CD14-positive monocyte (primary cell): ENCODE measurements around the gene TTC23. TPM values are rescaled to one million over a fixed set of nuclear protein-coding genes. Genes with fewer than 3 reads are reported as not detected.

Source experiments
- DNase-seq, 3 donors: peaks; one replicate each; pipeline ENCODE4 v3.0.0-alpha.2; 2011 to 2022
- H2AFZ ChIP-seq: 2 replicates; pipeline ENCODE4 v1.6.0; 2012; ENCODE audit warnings: mild to moderate bottlenecking, low read depth, low read length, inconsistent platforms; ENCODE audit not compliant: insufficient read depth, poor library complexity, severe bottlenecking
- H3K27ac ChIP-seq, 2 donors: 1 replicate in 1 of 2; 2 replicates in 1 of 2; pipeline ENCODE4 v1.5.1; 2012 to 2013; ENCODE audit warnings: low read length in 2 of 2, control low read depth in 1 of 2, inconsistent platforms in 1 of 2, low read depth in 1 of 2, mild to moderate bottlenecking in 1 of 2
- H3K27me3 ChIP-seq, 2 donors: one replicate each; pipeline versions ENCODE4 v1.6.0 to v1.6.1; 2011 to 2013; ENCODE audit warnings: low read length in 2 of 2; ENCODE audit not compliant: control insufficient read depth in 2 of 2, insufficient read depth in 2 of 2
- H3K36me3 ChIP-seq, 2 donors: replicated peaks in 1 of 2; 1 replicate in 1 of 2; 2 replicates in 1 of 2; pipeline versions ENCODE4 v1.5.1 to v1.6.1; 2012 to 2013; ENCODE audit warnings: low read length in 2 of 2, control low read depth in 1 of 2, inconsistent platforms in 1 of 2, mild to moderate bottlenecking in 1 of 2; ENCODE audit not compliant: insufficient read depth in 2 of 2, control insufficient read depth in 1 of 2
- H3K4me1 ChIP-seq, 2 donors: 1 replicate in 1 of 2; 2 replicates in 1 of 2; pipeline versions ENCODE4 v1.5.1 to v1.6.1; 2012 to 2013; ENCODE audit warnings: low read length in 2 of 2, control low read depth in 1 of 2, inconsistent platforms in 1 of 2, mild to moderate bottlenecking in 1 of 2, moderate library complexity in 1 of 2; ENCODE audit not compliant: insufficient read depth in 2 of 2, control insufficient read depth in 1 of 2
- H3K4me2 ChIP-seq: replicated peaks from 2 replicates; pipeline ENCODE3; 2012; ENCODE audit warnings: low read length, moderate library complexity, mild to moderate bottlenecking; ENCODE audit not compliant: poor library complexity, severe bottlenecking; ENCODE audit errors: extremely low read depth
- H3K4me3 ChIP-seq, 3 experiments: fragments of 200-600 bp in 1 of 3; sonication (generic) in 1 of 3; replicated peaks in 1 of 3; 1 replicate in 2 of 3; 2 replicates in 1 of 3; pipeline ENCODE4 v1.5.1; 2011 to 2013; ENCODE audit warnings: low read length in 3 of 3, mild to moderate bottlenecking in 3 of 3, control low read depth in 2 of 3, low read depth in 2 of 3, inconsistent platforms in 1 of 3, moderate library complexity in 1 of 3
- H3K79me2 ChIP-seq: 2 replicates; pipeline ENCODE4 v1.6.0; 2012; ENCODE audit warnings: mild to moderate bottlenecking, control low read depth, inconsistent platforms, low read length, moderate library complexity; ENCODE audit not compliant: insufficient read depth
- H3K9ac ChIP-seq: 2 replicates; pipeline ENCODE4 v1.6.0; 2017; ENCODE audit warnings: low read length, mild to moderate bottlenecking; ENCODE audit not compliant: insufficient read depth, poor library complexity, severe bottlenecking
- H3K9me3 ChIP-seq, 2 donors: replicated peaks in 1 of 2; 1 replicate in 1 of 2; 2 replicates in 1 of 2; pipeline versions ENCODE4 v1.5.1 to v1.6.1; 2012 to 2013; ENCODE audit warnings: low read length in 2 of 2, control low read depth in 1 of 2; ENCODE audit not compliant: control insufficient read depth in 1 of 2, insufficient read depth in 1 of 2
- H4K20me1 ChIP-seq: 2 replicates; pipeline ENCODE4 v1.6.0; 2012; ENCODE audit warnings: mild to moderate bottlenecking, low read length, control low read depth, moderate library complexity; ENCODE audit not compliant: insufficient read depth
- H3K27ac Mint-ChIP-seq, 7 donors: one replicate each; pipeline ENCODE4 v1.8.0; 2020; ENCODE audit warnings: mild to moderate bottlenecking in 7 of 7, mixed read lengths in 7 of 7, moderate library complexity in 6 of 7, inconsistent platforms in 2 of 7
- H3K27me3 Mint-ChIP-seq, 3 donors: one replicate each; pipeline ENCODE4 v1.8.0; 2021 to 2022; ENCODE audit warnings: low read depth in 3 of 3, mild to moderate bottlenecking in 3 of 3, mixed read lengths in 3 of 3, moderate library complexity in 3 of 3, inconsistent platforms in 1 of 3
- H3K36me3 Mint-ChIP-seq, 2 donors: one replicate each; pipeline ENCODE4 v1.8.0; 2020; ENCODE audit warnings: mixed read lengths in 2 of 2, inconsistent platforms in 1 of 2, mild to moderate bottlenecking in 1 of 2
- H3K4me1 Mint-ChIP-seq: one replicate; pipeline ENCODE4 v1.8.0; 2020; ENCODE audit warnings: mild to moderate bottlenecking, mixed read lengths
- H3K4me3 Mint-ChIP-seq, 2 donors: one replicate each; pipeline ENCODE4 v1.8.0; 2020; ENCODE audit warnings: mild to moderate bottlenecking in 2 of 2, mixed read lengths in 2 of 2, moderate library complexity in 1 of 2
- H3K9me3 Mint-ChIP-seq, 7 donors: one replicate each; pipeline ENCODE4 v1.8.0; 2020 to 2022; ENCODE audit warnings: mixed read lengths in 7 of 7, mild to moderate bottlenecking in 6 of 7, moderate library complexity in 6 of 7, inconsistent platforms in 2 of 7
- WGBS: methylation state at CpG from one replicate; pipeline ENCODE4 v1.1.5; 2013; ENCODE audit warnings: missing lambda C conversion rate; ENCODE audit not compliant: insufficient coverage; 5-methylcytosine and 5-hydroxymethylcytosine counted together
- intact Hi-C, 2 donors: fragments of 100-400 bp; cut with micrococcal nuclease; formaldehyde crosslinking; loops; one replicate each; pipeline versions ENCODE4 v1.15.0 to v1.15.1; 2023
- polyA plus RNA-seq, 3 donors: library from polyadenylated mRNA; depleted of rRNA in 1 of 3; unstranded in 2 of 3; stranded (reverse) in 1 of 3; fragments of 300-500 nt in 2 of 3; fragments of >200 nt in 1 of 3; fragmentation: Illumina TruSeq in 2 of 3; gene quantifications; 1 replicate in 2 of 3; 2 replicates in 1 of 3; pipeline ENCODE4 v1.2.3, GENCODE V29; 2012 to 2021
- TF ChIP-seq, protein P1 (sequence below): fragments of 200-600 bp; IDR thresholded peaks from one replicate; pipeline ENCODE4 v1.8.0; 2022; ENCODE audit warnings: antibody characterized with exemption, mild to moderate bottlenecking

The TTC23 gene
- polyA plus RNA-seq, 3 donors: 0.51 to 0.55 TPM; not detected in 1

- Histone ChIP-seq H3K36me3 (no peaks in the 10 kb centered on the region), H3K27me3 (no peaks in the 10 kb centered on the region), H4K20me1 (no peaks in the 10 kb centered on the region), H3K4me1 (no peaks in the 10 kb centered on the region), H3K9me3 (no peaks in the 10 kb centered on the region), H2AFZ (no peak overlapping the region), H3K27ac (no peak overlapping the region), H3K4me2 (no peak overlapping the region), H3K9ac (no peak overlapping the region), H3K4me3 (no peak overlapping the region), H3K79me2 (no peaks in the 10 kb centered on the region)
- no peak for DNase-seq
- Mint-ChIP-seq H3K4me1 (no peaks in the 10 kb centered on the region), H3K9me3 (no peaks in the 10 kb centered on the region), H3K27me3 (peaks cover 0 to 2% (median 1%) of the 10 kb centered on the region in 3 donors), H3K27ac (no peak overlapping the region), H3K36me3 (peaks cover 0 to under 1% of the 10 kb centered on the region in 2 donors), H3K4me3 (no peak overlapping the region)
- intact Hi-C loops: loop anchor here (5.0 kb wide), 1 partner anchor 110 kb away; no protein-coding TSS in a partner anchor
- TF ChIP-seq, protein P1, sequence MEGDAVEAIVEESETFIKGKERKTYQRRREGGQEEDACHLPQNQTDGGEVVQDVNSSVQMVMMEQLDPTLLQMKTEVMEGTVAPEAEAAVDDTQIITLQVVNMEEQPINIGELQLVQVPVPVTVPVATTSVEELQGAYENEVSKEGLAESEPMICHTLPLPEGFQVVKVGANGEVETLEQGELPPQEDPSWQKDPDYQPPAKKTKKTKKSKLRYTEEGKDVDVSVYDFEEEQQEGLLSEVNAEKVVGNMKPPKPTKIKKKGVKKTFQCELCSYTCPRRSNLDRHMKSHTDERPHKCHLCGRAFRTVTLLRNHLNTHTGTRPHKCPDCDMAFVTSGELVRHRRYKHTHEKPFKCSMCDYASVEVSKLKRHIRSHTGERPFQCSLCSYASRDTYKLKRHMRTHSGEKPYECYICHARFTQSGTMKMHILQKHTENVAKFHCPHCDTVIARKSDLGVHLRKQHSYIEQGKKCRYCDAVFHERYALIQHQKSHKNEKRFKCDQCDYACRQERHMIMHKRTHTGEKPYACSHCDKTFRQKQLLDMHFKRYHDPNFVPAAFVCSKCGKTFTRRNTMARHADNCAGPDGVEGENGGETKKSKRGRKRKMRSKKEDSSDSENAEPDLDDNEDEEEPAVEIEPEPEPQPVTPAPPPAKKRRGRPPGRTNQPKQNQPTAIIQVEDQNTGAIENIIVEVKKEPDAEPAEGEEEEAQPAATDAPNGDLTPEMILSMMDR: no peak
- WGBS: 96% methylated on average over 5 of the region's 7 CpGs
These were observed 37.0 kb downstream of the TTC23 start for GRCh38 chr15:99212406-99212805.

DNA sequence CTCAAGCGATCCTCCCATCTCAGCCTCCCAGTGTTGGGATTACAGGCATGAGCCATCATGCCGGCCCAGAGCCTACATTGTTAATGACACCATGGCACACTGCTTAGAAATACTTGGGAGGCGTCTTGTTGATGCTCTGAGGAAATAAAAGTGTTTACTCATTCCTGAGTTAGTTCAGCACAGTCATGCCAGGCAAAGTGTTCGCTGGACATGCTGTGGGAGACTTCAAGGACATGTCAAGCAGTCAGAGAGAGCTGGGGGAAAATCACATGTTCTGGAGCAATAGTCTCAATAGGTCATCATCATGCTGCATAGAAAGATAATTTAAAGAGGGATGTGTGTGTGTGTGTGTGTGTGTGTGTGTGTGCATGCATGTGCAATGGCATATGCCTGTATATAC is 37.5 kb downstream of the TTC23 start:
- WGBS: 100% methylated on average over 3 of the region's 4 CpGs
- Mint-ChIP-seq H3K9me3 (no peaks in the 10 kb centered on the region), H3K4me3 (no peak overlapping the region)

More for the DNA sequence above, 37.5 kb downstream of the TTC23 start:
- Histone ChIP-seq H3K9me3 (no peaks in the 10 kb centered on the region), H3K27me3 (no peaks in the 10 kb centered on the region), H2AFZ (no peak overlapping the region), H3K79me2 (no peaks in the 10 kb centered on the region), H3K9ac (no peak overlapping the region), H4K20me1 (no peaks in the 10 kb centered on the region), H3K36me3 (no peaks in the 10 kb centered on the region), H3K27ac (no peak overlapping the region), H3K4me1 (no peaks in the 10 kb centered on the region), H3K4me2 (no peak overlapping the region), H3K4me3 (no peak overlapping the region)
- Mint-ChIP-seq H3K36me3 (no peaks in the 10 kb centered on the region), H3K27ac (no peak overlapping the region), H3K4me1 (no peaks in the 10 kb centered on the region), H3K27me3 (peaks cover 0 to 2% (median 1%) of the 10 kb centered on the region in 3 donors)
- intact Hi-C loops: loop anchor here (5.0 kb wide), 1 partner anchor 110 kb away; no protein-coding TSS in a partner anchor
- no peak for DNase-seq
- TF ChIP-seq, protein P1: no peak
